H9 (cell line): ENCODE measurements around the gene FUT8. TPM values are rescaled to one million over a fixed set of nuclear protein-coding genes. Genes with fewer than 3 reads are reported as not detected.

ENCODE experiments used
- DNase-seq: peaks from one replicate; pipeline ENCODE4 v3.0.0-alpha.2; 2017
- H2AFZ ChIP-seq: one replicate; pipeline ENCODE4 v1.6.1; 2013; ENCODE audit warnings: mild to moderate bottlenecking, low read length, control low read depth, moderate library complexity
- H2AK5ac ChIP-seq: 2 replicates; pipeline ENCODE4 v1.6.1; 2013; ENCODE audit warnings: low read length, control low read depth, mixed read lengths; ENCODE audit not compliant: insufficient read length
- H2BK120ac ChIP-seq: one replicate; pipeline ENCODE4 v1.6.1; 2013; ENCODE audit warnings: low read depth, mild to moderate bottlenecking, low read length, control low read depth, inconsistent platforms; ENCODE audit not compliant: poor library complexity, severe bottlenecking
- H2BK12ac ChIP-seq: 2 replicates; pipeline ENCODE4 v1.6.1; 2013; ENCODE audit warnings: low read length, control low read depth, mixed read lengths, low read depth; ENCODE audit not compliant: insufficient read length
- H2BK15ac ChIP-seq: 2 replicates; pipeline ENCODE4 v1.6.1; 2013; ENCODE audit warnings: low read depth, low read length, control low read depth
- H2BK20ac ChIP-seq: one replicate; pipeline ENCODE4 v1.6.1; 2013; ENCODE audit warnings: low read depth, mild to moderate bottlenecking, low read length, control low read depth, inconsistent platforms; ENCODE audit not compliant: poor library complexity, severe bottlenecking
- H2BK5ac ChIP-seq: 2 replicates; pipeline ENCODE4 v1.6.1; 2013; ENCODE audit warnings: low read length, control low read depth, mixed read lengths; ENCODE audit not compliant: insufficient read length
- H3K14ac ChIP-seq: 2 replicates; pipeline ENCODE4 v1.6.1; 2013; ENCODE audit warnings: low read length, control low read depth; ENCODE audit not compliant: insufficient read depth
- H3K18ac ChIP-seq: 2 replicates; pipeline ENCODE4 v1.6.1; 2013; ENCODE audit warnings: low read depth, mild to moderate bottlenecking, mixed read lengths, low read length, control low read depth; ENCODE audit not compliant: insufficient read length
- H3K23ac ChIP-seq: 2 replicates; pipeline ENCODE4 v1.6.1; 2013; ENCODE audit warnings: low read length, control low read depth, mixed read lengths, low read depth; ENCODE audit not compliant: insufficient read length
- H3K23me2 ChIP-seq: 2 replicates; pipeline ENCODE4 v1.6.1; 2013; ENCODE audit warnings: low read depth, mild to moderate bottlenecking, mixed read lengths, low read length, control low read depth; ENCODE audit not compliant: insufficient read length, poor library complexity, severe bottlenecking
- H3K27ac ChIP-seq: 2 replicates; pipeline ENCODE4 v1.5.1; 2013; ENCODE audit warnings: low read length, control low read depth, mixed read lengths, low read depth; ENCODE audit not compliant: insufficient read length
- H3K27me3 ChIP-seq: 2 replicates; pipeline ENCODE4 v1.6.1; 2013; ENCODE audit warnings: low read length, control low read depth, inconsistent platforms; ENCODE audit not compliant: insufficient read depth
- H3K4ac ChIP-seq: 2 replicates; pipeline ENCODE4 v1.6.1; 2013; ENCODE audit warnings: low read depth, mild to moderate bottlenecking, control low read depth, inconsistent platforms, low read length, moderate library complexity
- H3K4me1 ChIP-seq: 2 replicates; pipeline ENCODE4 v1.6.1; 2013; ENCODE audit warnings: low read length, control low read depth, inconsistent platforms; ENCODE audit not compliant: insufficient read depth
- H3K4me2 ChIP-seq: 2 replicates; pipeline ENCODE4 v1.6.1; 2013; ENCODE audit warnings: low read length, control low read depth, mixed read lengths; ENCODE audit not compliant: insufficient read length, insufficient read depth
- H3K56ac ChIP-seq: 2 replicates; pipeline ENCODE4 v1.6.1; 2013; ENCODE audit warnings: low read depth, mild to moderate bottlenecking, mixed read lengths, low read length, control low read depth; ENCODE audit not compliant: insufficient read length
- H3K79me1 ChIP-seq: 2 replicates; pipeline ENCODE4 v1.6.1; 2013; ENCODE audit warnings: low read depth, mild to moderate bottlenecking, moderate library complexity, low read length, control low read depth, inconsistent platforms; ENCODE audit not compliant: insufficient read depth, poor library complexity, severe bottlenecking
- H3K79me2 ChIP-seq: 2 replicates; pipeline ENCODE4 v1.6.1; 2013; ENCODE audit warnings: low read length, control low read depth, inconsistent platforms; ENCODE audit not compliant: insufficient read depth
- H3K9ac ChIP-seq: 2 replicates; pipeline ENCODE4 v1.6.1; 2013; ENCODE audit warnings: low read length, control low read depth, mixed read lengths; ENCODE audit not compliant: insufficient read length; ENCODE audit errors: extremely low read depth
- H3K9me3 ChIP-seq: one replicate; pipeline ENCODE4 v1.6.1; 2013; ENCODE audit warnings: low read depth, low read length, inconsistent platforms; ENCODE audit not compliant: control insufficient read depth
- H3T11ph ChIP-seq: one replicate; pipeline ENCODE4 v1.6.1; 2013; ENCODE audit warnings: mild to moderate bottlenecking, low read length, control low read depth, inconsistent platforms
- H4K20me1 ChIP-seq: one replicate; pipeline ENCODE4 v1.6.1; 2013; ENCODE audit not compliant: control insufficient read depth, insufficient read length, insufficient read depth
- H4K5ac ChIP-seq: 2 replicates; pipeline ENCODE4 v1.6.1; 2013; ENCODE audit warnings: low read depth, mild to moderate bottlenecking, mixed read lengths, low read length, control low read depth; ENCODE audit not compliant: insufficient read length
- H4K8ac ChIP-seq: replicated peaks from 2 replicates; pipeline ENCODE4 v1.6.1; 2013; ENCODE audit warnings: low read length, control low read depth, mixed read lengths, low read depth; ENCODE audit not compliant: insufficient read length
- H4K91ac ChIP-seq: 2 replicates; pipeline ENCODE4 v1.6.1; 2013; ENCODE audit warnings: low read depth, mild to moderate bottlenecking, moderate library complexity, mixed read lengths, low read length, control low read depth; ENCODE audit not compliant: insufficient read length
- H3K27ac Mint-ChIP-seq, 3 experiments: 2 replicates in 2 of 3; 3 replicates in 1 of 3; pipeline ENCODE4 v1.8.0; 2020 to 2021; ENCODE audit warnings: mixed read lengths in 3 of 3, mild to moderate bottlenecking in 1 of 3, moderate library complexity in 1 of 3
- H3K27me3 Mint-ChIP-seq: 2 replicates; pipeline ENCODE4 v1.8.0; 2021; ENCODE audit warnings: low read depth, mild to moderate bottlenecking, moderate library complexity, mixed read lengths
- H3K36me3 Mint-ChIP-seq, 3 experiments: 2 replicates in 2 of 3; 3 replicates in 1 of 3; pipeline ENCODE4 v1.8.0; 2020 to 2021; ENCODE audit warnings: low read depth in 3 of 3, mixed read lengths in 3 of 3; ENCODE audit not compliant: insufficient read depth in 1 of 3
- H3K4me1 Mint-ChIP-seq, 2 experiments: 2 replicates each; pipeline ENCODE4 v1.8.0; 2020; ENCODE audit warnings: mixed read lengths in 2 of 2
- H3K4me3 Mint-ChIP-seq, 2 experiments: 2 replicates in 1 of 2; 3 replicates in 1 of 2; pipeline ENCODE4 v1.8.0; 2020 to 2021; ENCODE audit warnings: mild to moderate bottlenecking in 2 of 2, mixed read lengths in 2 of 2, moderate library complexity in 1 of 2
- H3K9me3 Mint-ChIP-seq, 2 experiments: 2 replicates in 1 of 2; 3 replicates in 1 of 2; pipeline ENCODE4 v1.8.0; 2020; ENCODE audit warnings: mild to moderate bottlenecking in 2 of 2, mixed read lengths in 2 of 2, moderate library complexity in 1 of 2
- CTCF ChIP-seq: fragments of 200-600 bp; sonication (generic); conservative IDR thresholded peaks from 3 replicates; pipeline ENCODE4 v1.8.0; 2021; ENCODE audit warnings: antibody characterized with exemption, mild to moderate bottlenecking
- WGBS: extraction: QIAGEN DNeasy Blood & Tissue Kit; methylation state at CpG from one replicate; pipeline ENCODE4 v1.1.7; 2013; ENCODE audit warnings: missing lambda C conversion rate, low lambda C conversion rate, mixed read lengths; ENCODE audit not compliant: insufficient read length; ENCODE audit errors: extremely low coverage; 5-methylcytosine and 5-hydroxymethylcytosine counted together
- long read RNA-seq: library from polyadenylated mRNA; unstranded; transcript quantifications from one replicate; pipeline ENCODE4 v2.0.0, GENCODE V29; 2020
- total RNA-seq: library from RNA; stranded (reverse); gene quantifications from 2 replicates; pipeline ENCODE4 v1.2.1, GENCODE V29; 2021

FUT8 gene
- 43.9 and 44.3 TPM in 2 replicates for total RNA-seq
- long read RNA-seq, full-length matches to known transcripts, result 20 of 76 reads
- long read RNA-seq, partial matches to known transcripts, result 16 of 76 reads
- long read RNA-seq, other reads (novel, unspliced or antisense), result 40 of 76 reads

GRCh38 chr14:65412032-65412846, at the start of gene FUT8:
Gene FUT8, plus strand, starts transcription at chr14:65412730. Its CDS starts 148,834 bp downstream, at chr14:65561564.
- peak within 1 kb of the TSS; percentile 87 for H3K14ac ChIP-seq
- peaks cover 10% of the 10 kb centered on the region for H3K23me2 ChIP-seq
- H3K27me3 Mint-ChIP-seq, result peaks cover 4% of the 10 kb centered on the region
- H4K5ac ChIP-seq, result no peak within 1 kb of the TSS
- no peak within 1 kb of the TSS for H2AFZ ChIP-seq
- H2BK120ac ChIP-seq, result no peak within 1 kb of the TSS
- peak within 1 kb of the TSS; percentile 83 to 91 for H3K4me3 Mint-ChIP-seq
- H2AK5ac ChIP-seq, result no peak within 1 kb of the TSS
- H3K4ac ChIP-seq, result no peak within 1 kb of the TSS
- no peaks in the 10 kb centered on the region for H3K79me1 ChIP-seq
- peak; percentile 96 for DNase-seq
- peak within 1 kb of the TSS; percentile 97 to 99 (median 98) for H3K27ac Mint-ChIP-seq
- H2BK5ac ChIP-seq, result no peak within 1 kb of the TSS
- no peaks in the 10 kb centered on the region for H3K9me3 ChIP-seq
- TF ChIP-seq CTCF, result peak; percentile 75
- H3K4me2 ChIP-seq, result peak within 1 kb of the TSS; percentile 93
- no peaks in the 10 kb centered on the region; a peak in 1 of 5 replicates for H3K9me3 Mint-ChIP-seq
- H4K91ac ChIP-seq, result no peak within 1 kb of the TSS
- H4K8ac ChIP-seq, result no peak within 1 kb of the TSS
- H3K56ac ChIP-seq, result no peak within 1 kb of the TSS
- H4K20me1 ChIP-seq, result no peaks in the 10 kb centered on the region
- H2BK20ac ChIP-seq, result no peak within 1 kb of the TSS
- H3T11ph ChIP-seq, result no peak within 1 kb of the TSS
- peaks cover 0 to 2% (median 0%) of the 10 kb centered on the region in 3 experiments; a peak in 1 of 7 replicates for H3K36me3 Mint-ChIP-seq
- no peak within 1 kb of the TSS for H3K27ac ChIP-seq
- H3K4me1 ChIP-seq, result no peaks in the 10 kb centered on the region
- H3K27me3 ChIP-seq, result no peaks in the 10 kb centered on the region
- peak within 1 kb of the TSS; percentile 91 for H3K18ac ChIP-seq
- no peak within 1 kb of the TSS for H2BK15ac ChIP-seq
- H3K9ac ChIP-seq, result peak within 1 kb of the TSS; percentile 80
- no peaks in the 10 kb centered on the region for H3K79me2 ChIP-seq
- no peak within 1 kb of the TSS for H2BK12ac ChIP-seq
- H3K23ac ChIP-seq, result no peak within 1 kb of the TSS
- WGBS, result no CpG with 5 or more reads among the region's 85 CpGs
- H3K4me1 Mint-ChIP-seq, result peaks cover 23 to 27% of the 10 kb centered on the region in 2 experiments
